Esophagus (tissue), 2 donors: ENCODE results near the gene NAV1. TPM values are rescaled to one million over a fixed set of nuclear protein-coding genes. Genes with fewer than 3 reads are reported as not detected.
A peak's percentile ranks its signal among the peaks of the same experiment; 100 is the strongest.

Experiments used
- H3K27ac ChIP-seq, 2 donors: one replicate each; pipeline ENCODE4 v1.5.1; 2013; ENCODE audit warnings: low read depth in 2 of 2, mild to moderate bottlenecking in 2 of 2, inconsistent platforms in 1 of 2, low read length in 1 of 2, moderate library complexity in 1 of 2
- H3K27me3 ChIP-seq, 2 donors: one replicate each; pipeline ENCODE4 v1.6.1; 2013; ENCODE audit warnings: low read length in 2 of 2, control low read depth in 1 of 2, mild to moderate bottlenecking in 1 of 2; ENCODE audit not compliant: insufficient read depth in 2 of 2, control insufficient read depth in 1 of 2
- H3K36me3 ChIP-seq, 2 donors: one replicate each; pipeline ENCODE4 v1.6.1; 2013; ENCODE audit warnings: low read length in 1 of 2; ENCODE audit not compliant: control insufficient read depth in 2 of 2, insufficient read depth in 2 of 2
- H3K4me1 ChIP-seq, 2 donors: one replicate each; pipeline ENCODE4 v1.6.1; 2013; ENCODE audit warnings: low read length in 1 of 2; ENCODE audit not compliant: control insufficient read depth in 2 of 2, insufficient read depth in 2 of 2
- H3K4me3 ChIP-seq, 2 donors: one replicate each; pipeline ENCODE4 v1.5.1; 2013; ENCODE audit warnings: low read length in 2 of 2, mild to moderate bottlenecking in 2 of 2, low read depth in 1 of 2, moderate library complexity in 1 of 2
- H3K9me3 ChIP-seq, 2 donors: one replicate each; pipeline ENCODE4 v1.6.1; 2013; ENCODE audit warnings: mild to moderate bottlenecking in 2 of 2, low read depth in 1 of 2, low read length in 1 of 2, moderate library complexity in 1 of 2; ENCODE audit not compliant: control insufficient read depth in 2 of 2, insufficient read depth in 1 of 2
- WGBS, 2 donors: extraction: QIAGEN DNeasy Blood & Tissue Kit; methylation state at CpG; one replicate each; pipeline ENCODE4 v1.1.7; 2013; 5-methylcytosine and 5-hydroxymethylcytosine counted together
- polyA plus RNA-seq, 2 donors: library from polyadenylated mRNA; stranded (reverse); fragments of 200-250 nt; gene quantifications; one replicate each; pipeline ENCODE4 v1.2.3, GENCODE V29; 2013
- donor health status: healthy with polysubstance abuse.
- donor health status: Bipolar disorder and iron deficiency.

Gene NAV1
- polyA plus RNA-seq, 2 donors, result 3.9 to 4.6 TPM

DNA sequence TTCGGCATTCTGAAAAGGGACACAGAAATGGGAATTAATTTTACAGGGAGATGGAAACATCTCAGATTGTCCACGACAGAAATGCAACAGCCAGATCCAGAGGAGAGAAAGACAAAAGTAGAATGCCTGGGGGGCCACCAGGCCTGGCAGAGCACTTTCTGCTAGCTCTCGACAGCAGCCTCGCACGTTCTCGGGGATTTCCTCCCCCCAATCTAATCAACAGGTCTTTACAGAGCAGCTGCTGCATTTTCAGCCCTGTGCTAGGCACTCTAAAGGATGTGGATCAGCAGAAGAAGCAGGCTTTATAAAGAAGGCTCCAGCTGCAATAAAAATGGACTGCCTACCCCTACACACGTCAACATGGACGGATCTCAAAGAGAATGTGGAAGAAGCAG lies 42.6 kb upstream of the NAV1 start:
- Histone ChIP-seq H3K27me3 (no peaks in the 10 kb centered on the region), H3K9me3 (no peaks in the 10 kb centered on the region), H3K4me3 (no peak overlapping the region), H3K27ac (peak overlapping the region; percentile 88 to 93), H3K4me1 (peaks cover 17 to 39% of the 10 kb centered on the region in 2 donors), H3K36me3 (peaks cover 10 to 21% of the 10 kb centered on the region in 2 donors)
- 28 to 51% methylated on average over 8 of the region's 8 CpGs for WGBS, 2 donors

- H3K27me3 ChIP-seq, result no peaks in the 10 kb centered on the region
- H3K4me1 ChIP-seq, result peaks cover 21 to 40% of the 10 kb centered on the region in 2 donors
- H3K27ac ChIP-seq, result peak overlapping the region; percentile 25 to 86
- 73 to 78% methylated on average over 16 of the region's 16 CpGs for WGBS, 2 donors
- no peak overlapping the region for H3K4me3 ChIP-seq
- no peaks in the 10 kb centered on the region for H3K9me3 ChIP-seq
- peaks cover 10 to 16% of the 10 kb centered on the region in 2 donors for H3K36me3 ChIP-seq
Measured at GRCh38 chr1:201497935-201498509, 40.9 kb upstream of the NAV1 start.

DNA sequence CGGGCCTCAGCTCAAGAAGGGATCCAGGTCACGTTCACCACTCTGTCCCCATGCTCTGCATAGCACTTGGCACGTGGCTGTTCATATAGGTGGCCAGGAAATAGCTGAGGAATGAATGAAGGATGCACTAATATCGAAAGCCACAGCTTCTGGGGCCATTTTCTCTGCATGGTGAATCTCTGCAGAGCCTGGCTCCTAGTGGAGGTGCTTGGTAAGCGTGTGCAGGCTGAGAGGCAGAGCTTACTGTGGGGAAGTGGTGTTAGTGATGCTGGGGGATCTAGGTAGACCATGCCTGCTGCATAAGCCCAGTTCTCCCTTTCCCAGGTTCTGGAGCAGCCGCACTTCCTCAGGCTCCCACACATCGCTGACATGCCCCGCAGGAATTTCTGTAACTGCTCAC lies 40.3 kb upstream of the NAV1 start:
- peaks cover 10 to 13% of the 10 kb centered on the region in 2 donors for H3K36me3 ChIP-seq
- 78 to 80% methylated on average over 8 of the region's 8 CpGs for WGBS, 2 donors
- H3K4me3 ChIP-seq, result no peak overlapping the region
- peaks cover 21 to 37% of the 10 kb centered on the region in 2 donors for H3K4me1 ChIP-seq
- no peaks in the 10 kb centered on the region for H3K27me3 ChIP-seq
- H3K9me3 ChIP-seq, result no peaks in the 10 kb centered on the region
- peak overlapping the region; percentile 45 to 86 for H3K27ac ChIP-seq

DNA sequence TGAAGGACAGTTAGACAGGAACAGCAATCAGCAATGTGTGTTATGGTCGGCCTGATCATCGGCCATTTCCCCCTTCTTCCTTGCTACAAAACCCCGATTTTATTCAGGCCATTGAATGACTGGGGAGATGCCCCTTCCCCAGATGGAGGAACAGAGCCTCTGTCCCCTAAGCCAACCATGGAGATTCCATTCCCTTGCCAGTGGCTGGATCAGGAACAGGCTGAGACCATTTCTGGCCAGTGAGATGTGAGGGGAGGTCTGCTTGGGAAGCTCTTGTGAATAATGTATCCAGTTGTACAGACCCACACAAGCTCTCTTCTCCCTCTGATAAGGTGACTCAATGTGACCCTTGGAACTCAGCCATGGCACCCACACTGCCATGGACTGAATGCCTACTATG lies 39.7 kb upstream of the NAV1 start:
- Histone ChIP-seq H3K27ac (peak overlapping the region; percentile 45 to 86), H3K36me3 (peaks cover 10% of the 10 kb centered on the region in 2 donors), H3K4me1 (peaks cover 16 to 32% of the 10 kb centered on the region in 2 donors), H3K27me3 (no peaks in the 10 kb centered on the region), H3K9me3 (no peaks in the 10 kb centered on the region), H3K4me3 (no peak overlapping the region)
- WGBS, 2 donors, result 79 to 85% methylated on average over 3 of the region's 3 CpGs

DNA sequence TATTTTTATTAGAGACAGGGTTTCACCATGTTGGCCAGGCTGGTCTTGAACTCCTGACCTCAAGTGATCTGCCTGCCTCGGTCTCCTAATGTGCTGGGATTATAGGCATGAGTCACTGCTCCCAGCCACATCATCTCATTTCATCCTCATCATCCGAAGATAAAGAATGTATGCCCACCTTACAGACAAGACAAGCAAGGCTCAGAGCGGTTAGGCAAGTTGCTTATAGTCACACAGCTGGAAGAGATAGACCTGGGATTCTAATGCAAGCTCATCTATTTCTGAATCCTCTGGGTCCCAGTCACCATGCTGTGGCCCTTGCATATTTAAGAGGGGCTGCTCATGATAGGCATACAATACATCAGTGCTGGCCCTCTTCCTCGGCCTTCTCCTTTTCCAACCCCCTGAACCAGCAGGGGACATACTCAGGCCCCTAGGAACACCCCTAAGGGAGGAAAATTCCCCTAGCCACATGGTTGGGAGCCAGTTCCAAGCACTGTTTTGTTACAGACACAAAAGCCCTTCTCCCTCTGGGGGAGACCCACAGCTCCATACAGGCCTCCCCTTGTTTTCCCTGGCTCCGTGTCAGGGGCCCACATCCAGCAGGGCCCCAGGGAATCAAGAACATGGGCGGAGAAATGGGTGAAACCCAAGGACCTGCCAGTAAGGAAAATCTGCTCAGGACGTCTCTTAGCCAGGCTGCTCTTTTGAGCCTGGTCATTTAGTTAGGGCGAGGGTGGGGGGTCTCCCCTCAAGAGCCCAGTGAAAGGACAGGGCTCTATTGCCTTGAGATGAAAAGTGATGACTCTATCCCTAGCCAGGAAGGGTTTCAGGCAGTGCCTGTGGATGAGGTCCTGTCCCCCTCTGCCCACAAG lies 38.9 kb upstream of the NAV1 start:
- 44 to 61% methylated on average over 8 of the region's 8 CpGs for WGBS, 2 donors
- peak overlapping the region; percentile 81 to 91 for H3K27ac ChIP-seq
- no peaks in the 10 kb centered on the region for H3K9me3 ChIP-seq
- H3K27me3 ChIP-seq, result no peaks in the 10 kb centered on the region
- H3K36me3 ChIP-seq, result peaks cover 7 to 10% of the 10 kb centered on the region in 2 donors
- H3K4me1 ChIP-seq, result peaks cover 12 to 29% of the 10 kb centered on the region in 2 donors
- no peak overlapping the region for H3K4me3 ChIP-seq

- peak overlapping the region; percentile 81 to 91 for H3K27ac ChIP-seq
- peaks cover 4 to 7% of the 10 kb centered on the region in 2 donors for H3K36me3 ChIP-seq
- H3K4me3 ChIP-seq, result no peak overlapping the region
- H3K27me3 ChIP-seq, result no peaks in the 10 kb centered on the region
- no peaks in the 10 kb centered on the region for H3K9me3 ChIP-seq
- peaks cover 12 to 33% of the 10 kb centered on the region in 2 donors for H3K4me1 ChIP-seq
- WGBS, 2 donors, result 37 to 40% methylated on average over 4 of the region's 4 CpGs
Measured at GRCh38 chr1:201500670-201501120, 38.2 kb upstream of the NAV1 start.

- peak overlapping the region; percentile 81 to 91 for H3K27ac ChIP-seq
- peaks cover 4 to 7% of the 10 kb centered on the region in 2 donors for H3K36me3 ChIP-seq
- H3K9me3 ChIP-seq, result no peaks in the 10 kb centered on the region
- whole genome bisulfite sequencing, 2 donors, result 68 to 78% methylated on average over 8 of the region's 8 CpGs
- H3K27me3 ChIP-seq, result no peaks in the 10 kb centered on the region
- H3K4me3 ChIP-seq, result no peak overlapping the region
- peaks cover 12 to 33% of the 10 kb centered on the region in 2 donors for H3K4me1 ChIP-seq
Measured at GRCh38 chr1:201501144-201501543, 37.8 kb upstream of the NAV1 start.

GRCh38 chr1:201501812-201502510 lies 37.0 kb upstream of the NAV1 start:
- Histone ChIP-seq H3K4me3 (no peak overlapping the region), H3K9me3 (no peaks in the 10 kb centered on the region), H3K4me1 (peaks cover 12 to 30% of the 10 kb centered on the region in 2 donors)

DNA sequence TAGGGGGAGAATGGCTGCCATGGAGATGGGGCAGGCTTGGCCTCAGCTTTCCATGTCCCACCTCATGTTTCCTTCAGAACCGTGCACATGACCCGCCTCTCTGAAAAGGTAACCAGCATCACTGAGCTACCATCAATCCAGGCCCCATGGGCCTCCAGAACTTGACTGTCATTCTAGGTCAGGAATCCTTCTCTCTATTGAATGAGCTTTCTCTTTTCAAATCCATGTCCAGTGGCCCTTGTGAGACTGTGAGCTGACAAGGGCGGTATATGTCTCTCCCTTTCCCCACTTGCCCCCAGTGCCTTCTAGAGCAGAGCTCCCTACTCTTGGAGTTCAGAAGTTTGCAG lies 36.4 kb upstream of the NAV1 start:
- Histone ChIP-seq H3K4me3 (no peak overlapping the region), H3K4me1 (peaks cover 13 to 34% of the 10 kb centered on the region in 2 donors), H3K9me3 (no peaks in the 10 kb centered on the region), H3K36me3 (peaks cover 4 to 7% of the 10 kb centered on the region in 2 donors), H3K27me3 (no peaks in the 10 kb centered on the region), H3K27ac (peak overlapping the region; percentile 18 to 91)
- 66 to 73% methylated on average over 3 of the region's 3 CpGs for WGBS, 2 donors

More at GRCh38 chr1:201501812-201502510, 37.0 kb upstream of the NAV1 start:
- Histone ChIP-seq H3K27ac (peak overlapping the region; percentile 81 to 91), H3K36me3 (peaks cover 4 to 7% of the 10 kb centered on the region in 2 donors), H3K27me3 (no peaks in the 10 kb centered on the region)
- 56 to 67% methylated on average over 10 of the region's 10 CpGs for WGBS, 2 donors
